ENCODE results near the gene RSPH6A.
A peak's percentile ranks its signal among the peaks of the same experiment; 100 is the strongest.

Gene RSPH6A

GRCh38 chr19:45814851-45815480 is at the start of gene RSPH6A:
TSS of gene RSPH6A (minus strand) at chr19:45815308. CDS start at chr19:45815176, 132 bp downstream.
- DNase-seq (ENCODE audit: low spot score) = no peak

GRCh38 chr19:45864629-45865082 is 49.5 kb upstream of the RSPH6A start:
- DNase-seq (ENCODE audit: low spot score) = no peak

- peak; percentile 75 for DNase-seq (ENCODE audit: low spot score)
Measured at GRCh38 chr19:45863840-45864628, 48.9 kb upstream of the RSPH6A start, which contains the start of gene FOXA3. TSS of gene FOXA3 (plus strand) at chr19:45864326. CDS start at chr19:45864457, 131 bp downstream.

GRCh38 chr19:45863335-45863839 is 48.3 kb upstream of the RSPH6A start:
- DNase-seq (ENCODE audit: low spot score) = no peak

GRCh38 chr19:45862564-45863334 is 47.6 kb upstream of the RSPH6A start, which contains the start of gene SYMPK:
TSS of gene SYMPK (minus strand) at chr19:45863147. CDS start at chr19:45854495, 8,652 bp downstream.
- peak; percentile 100 for DNase-seq (ENCODE audit: low spot score)

GRCh38 chr19:45862271-45862563 is 47.1 kb upstream of the RSPH6A start:
- DNase-seq (ENCODE audit: low spot score) = no peak

GRCh38 chr19:45860359-45861259 is 45.5 kb upstream of the RSPH6A start:
- DNase-seq (ENCODE audit: low spot score) = no peak

- DNase-seq (ENCODE audit: low spot score) = no peak
Measured at GRCh38 chr19:45854167-45854778, 39.2 kb upstream of the RSPH6A start.

GRCh38 chr19:45852983-45853382 is 37.9 kb upstream of the RSPH6A start:
- no peak for DNase-seq (ENCODE audit: low spot score)

- DNase-seq (ENCODE audit: low spot score) = no peak
Measured at GRCh38 chr19:45852145-45852750, 37.1 kb upstream of the RSPH6A start.

- DNase-seq (ENCODE audit: low spot score) = no peak
Measured at GRCh38 chr19:45848922-45849321, 33.8 kb upstream of the RSPH6A start.

- DNase-seq (ENCODE audit: low spot score) = no peak
Measured at GRCh38 chr19:45847663-45848062, 32.6 kb upstream of the RSPH6A start.

GRCh38 chr19:45842198-45842597 is 27.1 kb upstream of the RSPH6A start:
- no peak for DNase-seq (ENCODE audit: low spot score)

- no peak for DNase-seq (ENCODE audit: low spot score)
Measured at GRCh38 chr19:45834970-45835369, 19.9 kb upstream of the RSPH6A start.

- no peak for DNase-seq (ENCODE audit: low spot score)
Measured at GRCh38 chr19:45828945-45829344, 13.8 kb upstream of the RSPH6A start.

- DNase-seq (ENCODE audit: low spot score) = no peak
Measured at GRCh38 chr19:45828523-45828922, 13.4 kb upstream of the RSPH6A start.

- DNase-seq (ENCODE audit: low spot score) = no peak
Measured at GRCh38 chr19:45827459-45828093, 12.5 kb upstream of the RSPH6A start.

GRCh38 chr19:45826934-45827333 is 11.8 kb upstream of the RSPH6A start:
- no peak for DNase-seq (ENCODE audit: low spot score)

- DNase-seq (ENCODE audit: low spot score) = no peak
Measured at GRCh38 chr19:45825917-45826893, 11.1 kb upstream of the RSPH6A start.
